Left forelimb (tissue), 1 donor: Measurements from ENCODE around the gene OGFOD3.

ENCODE experiments used
- DNase-seq: peaks from one replicate; pipeline ENCODE4 v3.0.0-alpha.2; 2018; ENCODE audit warnings: low spot score

OGFOD3 gene

DNA sequence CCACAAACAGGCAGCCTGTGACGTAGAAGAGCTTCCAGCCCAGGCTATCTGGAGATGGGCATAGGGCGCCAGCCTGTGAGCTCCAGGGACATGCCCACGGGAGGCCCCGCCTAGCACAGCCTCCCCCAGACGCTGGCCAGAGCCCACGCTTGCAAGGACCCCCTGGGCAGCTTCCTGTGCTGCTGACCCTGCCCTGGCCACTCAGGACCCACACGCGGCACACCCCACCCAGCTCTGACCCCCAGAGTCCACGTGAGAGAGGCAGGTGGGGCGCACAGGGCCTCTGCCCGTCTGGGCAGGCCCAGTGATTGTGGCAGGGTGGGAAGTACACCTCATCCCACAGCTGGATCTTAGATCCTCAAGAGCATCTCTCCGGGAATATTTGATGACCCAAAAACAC lies 28.3 kb upstream of the OGFOD3 start:
- DNase-seq = no peak

DNA sequence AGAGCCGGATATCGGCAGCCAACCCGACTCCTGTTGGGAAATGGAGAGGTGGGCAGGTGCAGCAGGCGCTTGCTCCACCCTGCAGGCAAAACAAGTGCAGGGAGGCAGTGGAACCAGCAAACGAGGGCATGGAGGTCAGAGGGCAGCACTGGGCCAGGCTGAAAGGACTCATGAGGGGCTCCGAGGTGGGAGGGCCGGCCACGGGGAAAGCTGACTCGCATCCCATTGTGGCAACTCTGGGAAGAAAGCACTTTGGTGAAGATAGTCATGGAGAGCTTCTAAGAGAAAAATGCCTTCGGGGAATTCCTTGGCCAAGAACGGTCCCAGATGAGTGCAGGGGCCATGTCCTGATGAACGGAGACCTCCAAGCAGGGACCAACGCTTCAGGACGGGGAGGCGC lies 27.7 kb upstream of the OGFOD3 start:
- DNase-seq = no peak

DNA sequence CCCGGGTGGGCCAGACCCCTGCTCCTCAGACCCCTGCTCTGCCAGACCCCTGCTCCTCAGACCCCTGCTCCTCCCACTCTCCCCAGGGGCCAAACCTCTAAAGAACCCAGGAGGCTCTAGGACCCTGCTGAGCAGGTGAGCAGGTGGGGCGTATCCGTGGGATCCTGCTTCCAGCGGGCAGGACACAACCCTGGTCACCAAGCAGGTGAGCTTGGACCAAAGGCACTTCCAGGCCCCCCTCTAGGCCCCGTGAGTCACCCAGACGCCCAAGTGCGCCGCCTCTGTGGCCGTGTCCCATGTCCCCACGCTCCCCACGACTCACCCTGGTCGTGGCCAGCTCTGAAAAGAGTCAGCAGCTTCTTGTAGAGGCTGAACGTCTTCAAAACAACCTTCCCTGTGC lies 27.2 kb upstream of the OGFOD3 start:
- DNase-seq = no peak

DNA sequence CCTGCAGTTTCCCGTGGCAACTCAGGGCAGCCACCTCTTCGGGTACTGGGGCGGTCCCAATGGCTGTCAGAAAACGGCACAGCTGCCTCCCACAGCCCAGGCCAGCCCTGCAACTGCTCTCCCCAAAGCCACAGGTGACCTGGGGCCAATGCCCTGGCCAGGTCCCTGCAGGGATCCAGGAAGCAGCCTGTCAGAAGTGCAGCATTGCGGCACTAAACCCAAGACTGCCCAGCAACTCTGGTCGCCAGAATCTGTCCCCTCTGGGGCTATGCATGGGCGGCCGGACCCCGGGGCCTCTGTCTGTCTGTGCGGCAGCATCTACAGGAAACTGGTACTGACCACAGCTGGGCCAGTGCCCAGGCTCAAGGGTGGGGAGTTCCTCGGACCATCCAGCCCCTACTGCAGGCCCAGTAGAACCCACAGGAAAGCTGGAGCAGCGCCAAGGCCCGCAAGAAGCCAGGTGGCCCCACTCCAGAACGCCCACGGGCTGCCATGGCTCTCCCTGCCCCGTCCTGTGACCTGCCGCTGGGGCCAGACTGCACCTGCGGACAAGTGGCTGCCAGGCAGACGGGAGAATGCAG lies 26.6 kb upstream of the OGFOD3 start:
- no peak for DNase-seq

GRCh38 chr17:82444284-82444893 lies 26.0 kb upstream of the OGFOD3 start:
- DNase-seq = no peak

- DNase-seq = no peak
These were observed 25.3 kb upstream of the OGFOD3 start for GRCh38 chr17:82443465-82444283.

DNA sequence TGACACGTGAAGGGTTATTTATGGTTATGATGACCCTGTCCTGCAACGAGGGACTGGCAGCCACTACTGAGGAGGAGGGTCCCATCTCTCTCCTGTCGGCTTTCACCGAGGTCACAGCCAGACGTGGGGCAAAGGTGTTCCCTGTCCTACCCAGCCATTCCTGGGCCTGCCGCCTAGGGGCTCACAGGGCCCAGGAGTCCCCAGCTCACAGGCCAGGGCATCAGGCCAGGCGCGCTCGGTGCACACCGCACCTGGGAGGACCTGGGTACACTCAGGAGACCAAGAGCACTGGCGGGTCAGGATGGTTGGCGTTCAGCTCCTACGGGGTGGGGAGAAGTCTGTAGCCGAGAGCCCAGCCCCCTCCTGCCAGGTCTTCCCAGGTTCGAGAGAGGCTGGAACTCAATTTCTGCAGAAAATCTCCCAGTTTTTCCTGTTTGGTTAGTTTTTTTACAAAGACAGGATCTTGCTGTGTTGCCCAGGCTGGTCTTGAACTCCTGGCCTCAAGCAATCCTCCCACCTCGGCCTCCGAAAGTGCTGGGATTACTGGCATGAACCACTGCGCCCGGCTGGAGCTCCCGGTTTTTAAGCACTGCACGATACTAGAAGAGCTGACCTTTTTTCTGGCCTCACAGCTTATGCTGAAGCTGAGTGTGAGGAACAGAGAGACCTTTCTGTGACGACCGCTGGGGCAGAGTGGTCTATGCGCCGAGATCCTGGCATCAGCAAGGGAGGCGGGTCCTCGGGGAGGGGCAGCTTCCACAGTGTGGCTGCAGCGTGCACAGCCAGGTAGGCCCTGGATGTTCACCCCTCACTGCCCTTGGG lies 24.5 kb upstream of the OGFOD3 start:
- no peak for DNase-seq

DNA sequence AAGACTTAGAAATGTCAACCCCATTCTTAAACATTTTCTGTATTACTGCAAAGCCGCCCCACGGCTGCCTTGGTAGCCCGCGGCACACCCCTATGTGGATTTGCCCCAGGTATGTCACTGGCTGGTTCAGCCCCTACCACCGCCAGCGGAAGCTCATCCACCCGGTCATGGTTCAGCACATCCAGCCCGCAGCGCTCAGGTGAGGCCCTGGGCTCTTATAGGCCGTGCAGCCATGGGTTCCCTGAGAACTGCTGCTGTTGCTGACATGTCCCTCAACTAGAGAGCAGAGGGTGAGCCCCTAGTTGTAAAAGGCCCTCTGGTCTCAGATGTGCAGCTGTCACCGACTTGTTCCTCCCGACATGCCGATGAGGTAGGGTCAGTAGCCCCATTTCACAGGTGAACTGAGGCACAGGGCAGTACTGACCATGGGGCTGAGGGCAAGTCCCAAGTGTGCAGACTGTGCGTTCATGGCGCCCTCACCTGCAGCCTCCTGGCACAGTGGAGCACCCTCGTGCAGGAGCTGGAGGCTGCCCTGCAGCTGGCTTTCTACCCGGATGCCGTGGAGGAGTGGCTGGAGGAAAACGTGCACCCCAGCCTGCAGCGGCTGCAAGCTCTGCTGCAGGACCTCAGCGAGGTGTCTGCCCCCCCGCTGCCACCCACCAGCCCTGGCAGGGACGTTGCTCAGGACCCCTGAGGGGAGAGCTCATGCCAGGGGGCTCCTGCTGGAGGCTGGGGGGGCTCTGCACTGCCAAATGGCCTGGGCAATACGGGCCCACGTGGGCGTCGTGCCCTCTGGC lies 23.5 kb upstream of the OGFOD3 start:
- DNase-seq = no peak

DNA sequence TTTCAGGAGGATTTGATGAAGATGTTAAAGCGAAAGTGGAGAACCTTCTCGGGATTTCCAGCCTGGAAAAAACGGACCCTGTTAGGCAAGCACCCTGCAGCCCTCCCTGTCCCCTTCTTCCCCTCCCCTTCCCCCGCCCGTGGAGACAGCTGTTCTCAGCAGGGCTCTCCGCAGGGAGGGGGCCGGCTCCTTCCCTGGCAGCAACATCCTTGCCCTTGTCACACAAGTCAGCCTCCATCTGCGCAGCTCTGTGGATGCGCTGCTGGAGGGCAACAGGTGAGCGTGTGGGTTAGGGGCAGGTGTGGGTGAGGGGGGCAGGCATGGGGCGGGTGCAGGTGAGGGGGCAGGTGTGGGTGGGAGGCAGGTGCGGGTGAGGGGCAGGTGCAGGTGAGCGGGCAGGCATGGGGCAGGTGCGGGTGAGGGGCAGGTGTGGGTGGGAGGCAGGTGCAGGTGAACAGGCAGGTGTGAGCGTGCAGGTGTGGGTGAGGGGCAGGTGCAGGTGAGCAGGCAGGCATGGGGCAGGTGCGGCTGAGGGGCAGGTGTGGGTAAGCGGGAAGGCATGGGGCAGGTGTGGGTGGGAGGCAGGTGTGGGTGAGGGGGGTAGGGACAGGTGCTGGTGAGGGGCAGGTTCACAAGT lies 22.7 kb upstream of the OGFOD3 start:
- peak; percentile 66 for DNase-seq

- no peak for DNase-seq
These were observed 22.1 kb upstream of the OGFOD3 start for GRCh38 chr17:82440469-82440981.

DNA sequence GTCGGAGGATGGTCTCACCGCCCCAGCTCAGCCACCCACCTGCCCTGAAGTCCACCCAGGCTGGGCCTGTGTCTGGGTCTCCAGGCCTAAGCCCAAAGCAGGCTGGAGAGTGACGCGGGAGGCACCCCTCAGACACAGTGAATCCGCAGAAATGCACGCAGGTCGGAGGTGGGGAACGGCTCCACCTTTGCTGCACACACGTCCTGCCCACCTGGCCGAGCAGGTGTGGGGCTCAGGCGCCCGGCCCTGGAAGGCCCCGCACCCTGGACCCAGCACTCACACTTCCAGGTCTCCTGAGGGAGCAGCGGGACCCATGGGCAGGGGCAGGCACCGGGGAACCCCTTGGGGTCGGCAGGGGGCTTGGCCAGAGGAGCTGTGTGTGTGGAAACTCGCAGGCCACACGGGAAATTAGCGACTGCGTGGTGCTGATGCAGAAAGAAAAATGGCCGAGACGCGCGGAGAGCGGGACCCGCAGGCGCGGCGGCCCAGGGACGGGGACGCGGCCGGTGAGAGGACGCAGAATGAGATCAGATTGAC lies 21.5 kb upstream of the OGFOD3 start:
- no peak for DNase-seq

GRCh38 chr17:82439194-82439828 lies 20.9 kb upstream of the OGFOD3 start:
- no peak for DNase-seq

DNA sequence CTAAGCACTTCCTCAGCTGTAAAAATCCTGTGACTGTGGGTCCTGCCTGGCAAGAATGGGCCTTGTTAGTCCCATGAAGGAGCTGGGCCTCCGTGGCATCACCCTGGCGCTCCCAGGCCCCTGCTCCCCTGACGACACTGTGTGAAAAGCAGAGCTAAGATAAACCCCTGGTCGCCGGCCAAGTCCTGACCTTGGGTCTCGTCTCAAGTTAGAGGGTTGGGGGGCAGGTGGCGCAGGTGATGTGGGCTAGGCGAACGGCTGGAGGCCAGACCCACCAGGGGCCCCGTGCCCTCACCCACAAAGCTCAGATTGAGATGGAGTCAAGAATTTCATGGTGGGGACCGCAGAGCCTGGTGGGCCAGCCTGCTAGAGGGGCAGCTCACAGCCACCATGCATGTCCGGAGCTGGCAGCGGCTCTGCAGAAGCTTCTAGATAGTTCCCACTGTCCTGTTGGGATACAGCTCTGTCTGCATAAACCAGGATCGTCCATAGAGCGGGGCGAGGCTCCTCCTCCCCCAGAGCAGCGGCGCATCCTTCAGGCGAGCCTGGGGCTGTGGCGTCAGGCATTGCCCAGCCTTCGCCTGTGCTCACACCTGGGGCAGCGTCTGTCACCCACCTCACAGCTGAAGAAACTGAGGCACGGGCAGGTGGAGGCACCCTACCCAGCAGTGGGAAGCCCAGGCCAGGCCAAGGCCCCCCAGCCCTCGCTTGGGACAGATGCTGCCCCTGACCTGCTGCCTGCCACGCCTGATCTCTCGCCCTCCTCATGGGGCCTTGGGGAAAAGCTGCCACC lies 20.2 kb upstream of the OGFOD3 start:
- no peak for DNase-seq

DNA sequence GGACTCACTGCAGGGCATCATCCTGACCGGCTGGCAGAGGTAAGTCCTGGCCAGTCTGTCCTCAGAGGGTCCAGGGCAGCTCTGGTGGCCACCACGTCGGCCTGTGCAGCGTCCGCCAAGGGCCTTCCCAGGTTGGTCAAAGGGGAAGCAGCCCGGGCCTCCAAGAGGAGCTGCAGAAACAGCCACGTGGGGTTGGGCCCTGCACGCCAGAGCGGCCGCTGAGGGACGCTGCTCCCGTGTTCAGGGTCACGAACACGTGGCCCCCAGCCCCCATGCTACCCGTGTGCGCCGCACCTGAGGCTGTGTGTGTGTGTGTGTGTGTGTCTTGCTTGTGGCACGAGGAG lies 18.9 kb upstream of the OGFOD3 start:
- DNase-seq = no peak

DNA sequence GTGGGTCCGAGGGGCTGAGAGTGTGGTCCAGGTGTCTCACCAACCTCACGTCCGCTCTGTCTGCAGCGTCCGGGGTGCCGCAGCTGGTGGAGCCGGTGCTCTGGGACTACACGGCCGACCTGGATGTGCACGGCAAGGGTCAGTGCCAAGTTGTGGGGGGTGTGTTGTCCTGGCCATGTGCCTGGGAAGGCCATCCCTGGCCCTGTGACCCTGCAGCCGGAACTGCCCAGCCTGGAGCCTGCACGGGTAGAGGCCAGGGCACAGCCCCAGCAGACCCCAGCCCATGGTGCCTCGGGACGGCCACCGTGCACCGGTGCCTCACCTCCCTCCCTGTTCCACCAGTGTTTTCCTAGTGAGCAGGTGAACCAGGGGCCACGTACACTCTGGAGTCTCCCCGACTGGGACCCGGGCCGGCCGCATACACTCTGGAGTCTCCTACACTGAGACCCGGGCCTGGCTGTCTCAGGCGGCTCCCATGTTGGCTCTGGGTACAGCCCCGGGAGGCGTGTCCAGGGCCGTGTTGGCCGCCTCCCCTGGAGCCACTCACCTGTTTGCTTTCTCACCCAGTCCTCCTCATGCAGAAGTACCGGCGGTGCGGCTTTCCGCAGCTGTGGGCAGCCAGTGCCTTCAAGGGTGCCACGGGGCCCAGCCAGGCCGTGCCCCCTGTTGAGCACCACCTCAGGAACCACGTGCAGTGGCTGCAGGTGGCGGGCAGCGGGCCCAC lies 18.4 kb upstream of the OGFOD3 start:
- no peak for DNase-seq

- DNase-seq = no peak
These were observed 17.5 kb upstream of the OGFOD3 start for GRCh38 chr17:82435601-82436583.

DNA sequence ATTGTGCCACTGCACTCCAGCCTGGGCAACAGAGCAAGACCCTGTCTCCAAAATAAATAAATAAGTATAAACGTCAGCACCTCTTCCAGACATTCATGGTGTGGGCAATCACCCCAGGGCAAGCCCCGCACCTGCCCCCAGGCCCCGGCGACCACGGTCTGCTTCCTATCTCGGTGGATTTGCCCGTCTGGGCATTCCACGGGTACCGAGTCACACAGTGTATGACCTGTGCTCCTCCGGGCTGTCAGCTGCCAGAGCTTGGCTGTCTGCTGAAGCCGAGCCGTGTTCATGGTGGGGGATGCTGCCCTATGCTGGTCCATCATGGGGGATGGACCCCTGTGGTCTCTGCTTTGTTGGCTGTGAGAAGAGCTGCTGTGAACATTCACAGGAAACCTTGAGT lies 16.7 kb upstream of the OGFOD3 start:
- no peak for DNase-seq

GRCh38 chr17:82434216-82434565 lies 15.8 kb upstream of the OGFOD3 start:
- no peak for DNase-seq
